HepG2 (cell line): ENCODE data around the gene SHC1. TPM values are rescaled to one million over a fixed set of nuclear protein-coding genes. Genes with fewer than 3 reads are reported as not detected.

Source experiments
- ATAC-seq: fragments of 200-7000 bp; cut with Tn5 transposase; 3 replicates; pipeline ENCODE4 v1.9.1; 2020; ENCODE audit warnings: mild to moderate bottlenecking, moderate library complexity
- BruUV-seq: library from RNA; stranded (reverse); fragments of 400-500 nt; replicated peaks from 2 replicates; lab custom pipeline; 2021; lab: Mats Ljungman, UMichigan
- CTCF ChIA-PET: fragments of 300-600 bp; formaldehyde crosslinking; extraction: SDS; loops from one replicate; lab custom pipeline; 2021; ENCODE audit warnings: low total read pairs, inconsistent platforms, low intra/inter-chr PET ratio; lab: Yijun Ruan, JAX
- POLR2A ChIA-PET: fragments of 350-600 bp; sonication (Branson Sonifier 250); formaldehyde crosslinking; loops from one replicate; lab custom pipeline; 2020; ENCODE audit warnings: antibody characterized with exemption, inconsistent platforms; lab: Yijun Ruan, JAX
- DNase-seq: peaks from one replicate; pipeline ENCODE4 v3.0.0-alpha.2; 2015; ENCODE audit warnings: low spot score
- FAIRE-seq: peaks from 3 replicates; lab custom pipeline; 2011; peaks lifted over from hg19 to GRCh38; lab: Jason Lieb, UNC
- H2AFZ ChIP-seq: one replicate; pipeline ENCODE4 v1.6.1; 2011; ENCODE audit warnings: low read length, inconsistent platforms
- H3K27ac ChIP-seq: fragments of 300-600 bp; 3 replicates; pipeline ENCODE4 v1.8.0; 2011; ENCODE audit warnings: mixed run types, mild to moderate bottlenecking, mixed read lengths, low read length, inconsistent platforms; ENCODE audit not compliant: insufficient read depth; ENCODE audit errors: extremely low read length
- H3K27me3 ChIP-seq, 2 experiments: fragments of 200-600 bp in 1 of 2; 2 replicates in 1 of 2; 3 replicates in 1 of 2; pipeline versions ENCODE4 v1.6.0 to v1.8.0; 2011; ENCODE audit warnings: low read length in 2 of 2, mild to moderate bottlenecking in 2 of 2, moderate library complexity in 2 of 2, inconsistent platforms in 1 of 2; ENCODE audit not compliant: insufficient read depth in 2 of 2, control insufficient read depth in 1 of 2
- H3K36me3 ChIP-seq, 2 experiments: fragments of 200-600 bp in 1 of 2; replicated peaks in 1 of 2; 2 replicates in 1 of 2; 3 replicates in 1 of 2; pipeline versions ENCODE4 v1.5.1 to v1.8.0; 2011; ENCODE audit warnings: low read length in 2 of 2, inconsistent platforms in 1 of 2; ENCODE audit not compliant: insufficient read depth in 2 of 2, control insufficient read depth in 1 of 2
- H3K4me1 ChIP-seq: 2 replicates; pipeline ENCODE4 v1.5.1; 2012; ENCODE audit warnings: low read length, inconsistent platforms; ENCODE audit not compliant: insufficient read depth
- H3K4me2 ChIP-seq: 2 replicates; pipeline ENCODE4 v1.6.0; 2011; ENCODE audit warnings: low read depth, low read length, inconsistent platforms
- H3K4me3 ChIP-seq, 3 experiments: fragments of 200-600 bp in 1 of 3; sonication (generic), shearing (Covaris generic) in 1 of 3; replicated peaks in 1 of 3; 2 replicates each; pipeline ENCODE4 v1.5.1; 2011 to 2016; ENCODE audit warnings: low read length in 3 of 3, inconsistent platforms in 2 of 3, low read depth in 2 of 3, mild to moderate bottlenecking in 2 of 3, control low read depth in 1 of 3, mixed read lengths in 1 of 3; ENCODE audit not compliant: insufficient read depth in 1 of 3
- H3K79me2 ChIP-seq: one replicate; pipeline ENCODE4 v1.6.1; 2011; ENCODE audit warnings: low read length, inconsistent platforms; ENCODE audit not compliant: insufficient read depth
- H3K9ac ChIP-seq: 2 replicates; pipeline ENCODE4 v1.6.0; 2011; ENCODE audit warnings: mild to moderate bottlenecking, low read depth, low read length, inconsistent platforms; ENCODE audit not compliant: insufficient read depth
- H3K9me3 ChIP-seq: 2 replicates; pipeline ENCODE4 v1.5.1; 2012; ENCODE audit warnings: mild to moderate bottlenecking, low read length
- H4K20me1 ChIP-seq: 2 replicates; pipeline ENCODE4 v1.6.0; 2011; ENCODE audit warnings: inconsistent platforms, mild to moderate bottlenecking, low read length, moderate library complexity; ENCODE audit not compliant: insufficient read depth
- CREM ChIP-seq, 2 experiments: sonication (generic) in 1 of 2; formaldehyde crosslinking in 1 of 2; IDR thresholded peaks; 2 replicates each; pipeline versions ENCODE4 v1.4.0 to v1.6.1; 2016 to 2020; ENCODE audit warnings: antibody characterized with exemption in 1 of 2, mild to moderate bottlenecking in 1 of 2, missing genetic modification reagents in 1 of 2
- GABPA ChIP-seq, 2 experiments: IDR thresholded peaks; 2 replicates each; pipeline ENCODE4 v1.6.1; 2011 to 2016; ENCODE audit warnings: low read depth in 2 of 2, low read length in 1 of 2, missing biosample characterization in 1 of 2, missing genetic modification characterization in 1 of 2
- GABPB1 ChIP-seq: IDR thresholded peaks from 2 replicates; pipeline ENCODE4 v1.6.1; 2016; ENCODE audit warnings: mild to moderate bottlenecking, missing genetic modification reagents, moderate library complexity, missing compliant biosample characterization
- HCFC1 ChIP-seq: fragments of 150-350 bp; IDR thresholded peaks from 2 replicates; pipeline ENCODE4 v1.6.1; 2014; ENCODE audit warnings: low read depth, low read length
- NR2C2 ChIP-seq: sonication (generic); formaldehyde crosslinking; IDR thresholded peaks from 2 replicates; pipeline ENCODE4 v1.4.0; 2020; ENCODE audit warnings: missing genetic modification reagents, mild to moderate bottlenecking, moderate library complexity, borderline replicate concordance
- NRL ChIP-seq: sonication (generic); formaldehyde crosslinking; IDR thresholded peaks from 2 replicates; pipeline ENCODE4 v1.5.0; 2020; ENCODE audit warnings: missing genetic modification reagents, mild to moderate bottlenecking, moderate library complexity, borderline replicate concordance
- SUZ12 ChIP-seq: fragments of 150-350 bp; IDR thresholded peaks from 2 replicates; pipeline ENCODE4 v1.6.1; 2014; ENCODE audit warnings: low read depth, low read length
- THAP11 ChIP-seq: IDR thresholded peaks from 2 replicates; pipeline ENCODE4 v1.6.1; 2016; ENCODE audit warnings: missing biosample characterization, missing genetic modification reagents
- ZNF143 ChIP-seq: sonication (generic); formaldehyde crosslinking; IDR thresholded peaks from 2 replicates; pipeline ENCODE4 v1.4.0; 2020; ENCODE audit warnings: missing genetic modification reagents
- ZNF589 ChIP-seq: sonication (generic); formaldehyde crosslinking; conservative IDR thresholded peaks from 2 replicates; pipeline ENCODE4 v1.8.0; 2022; ENCODE audit warnings: mild to moderate bottlenecking, moderate library complexity, missing genetic modification reagents
- WGBS: methylation state at CpG from one replicate; pipeline ENCODE4 v1.1.6; 2017; ENCODE audit warnings: low lambda C conversion rate; 5-methylcytosine and 5-hydroxymethylcytosine counted together
- in situ Hi-C: cut with HindIII; loops from 2 replicates; pipeline ENCODE4 v1.10.0; 2017; ENCODE audit warnings: low pct_unique_long_range_greater_than_20kb; ENCODE audit not compliant: extremely low pct_ligation_motif_present
- intact Hi-C: fragments of 100-400 bp; cut with micrococcal nuclease; formaldehyde crosslinking; loops from one replicate; pipeline ENCODE4 v1.10.0; 2022; ENCODE audit not compliant: unreplicated experiment
- polyA plus RNA-seq, 8 experiments: library from polyadenylated mRNA; depleted of rRNA in 3 of 8; stranded (reverse) in 7 of 8; unstranded in 1 of 8; fragments of >200 nt; fragmentation: Illumina TruSeq in 4 of 8; extraction: Trizol in 4 of 8; gene quantifications; 2 replicates each; pipeline versions ENCODE4 v1.2.1 to v1.2.3, GENCODE V29; 2011 to 2016; ENCODE audit warnings: low read depth in 4 of 8, missing spikeins in 1 of 8, mixed read lengths in 1 of 8; ENCODE audit not compliant: insufficient read depth in 1 of 8
- total RNA-seq, 5 experiments: library from RNA; depleted of rRNA; stranded (reverse); fragments of >200 nt; fragmentation: Illumina TruSeq; extraction: Trizol; gene quantifications; 2 replicates each; pipeline ENCODE4 v1.2.3, GENCODE V29; 2016; ENCODE audit warnings: low read depth in 1 of 5
- TF ChIP-seq, protein P1 (sequence below): sonication (generic); formaldehyde crosslinking; IDR thresholded peaks from 2 replicates; pipeline ENCODE4 v1.8.0; 2022; ENCODE audit warnings: mild to moderate bottlenecking, missing genetic modification reagents, moderate library complexity

Gene SHC1
- total and polyA plus RNA-seq, 2 of the 13 experiments (the other 11 are each of a cell fraction or from before 2014, with no cell fraction given) = 52.0 to 137 TPM

DNA sequence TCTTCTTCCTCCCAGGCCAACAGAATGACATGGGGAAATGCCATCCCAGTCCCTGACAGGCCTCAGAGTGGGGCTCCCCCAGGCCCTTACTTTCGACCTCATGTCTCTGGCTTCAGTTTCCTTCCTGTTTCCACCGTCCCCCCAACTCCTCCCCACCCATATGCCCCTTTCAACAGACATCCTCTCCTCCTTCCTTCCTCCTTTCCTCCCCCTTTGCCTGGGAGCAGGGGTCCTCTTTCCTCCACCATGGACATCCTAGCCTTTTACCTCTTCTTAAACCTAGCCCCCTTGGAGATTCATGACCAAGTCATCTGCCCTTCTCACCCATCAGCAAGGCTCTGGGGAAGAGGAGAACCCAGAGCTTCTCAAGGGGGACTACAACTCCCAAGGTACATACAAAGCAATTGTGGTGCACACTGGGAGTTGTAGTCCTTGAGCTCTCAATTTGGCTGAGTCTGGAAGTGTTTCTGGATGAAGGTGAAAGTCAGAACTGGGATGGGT lies 36.1 kb upstream of the SHC1 start:
- WGBS = 83% methylated on average over 2 of the region's 2 CpGs
- no peak overlapping the region for H3K4me3 ChIP-seq
- peaks cover 5% of the 10 kb centered on the region; the same call in 1 of the 2 replicates for H4K20me1 ChIP-seq
- H2AFZ ChIP-seq = no peak overlapping the region
- no TSS peak for BruUV-seq
- peaks cover 1 to 6% of the 10 kb centered on the region in 2 experiments; a peak in 3 of 5 replicates for H3K36me3 ChIP-seq
- DNase-seq (no peak), ATAC-seq (no peak), FAIRE-seq (no peak)
- TF ChIP-seq GABPB1 (CRISPR knock-in tag) (peak; percentile 13; the same call in 1 of the 2 replicates), SUZ12 (peak; percentile 33; the same call in 1 of the 2 replicates), HCFC1 (peak; percentile 72), ZNF589 (CRISPR knock-in tag) (no peak), NR2C2 (CRISPR knock-in tag) (peak; percentile 23; the same call in 1 of the 2 replicates), GABPA (IDR thresholded peaks at IDR 0.05; ENCODE audit: low read depth, low read length) (no peak), GABPA (CRISPR knock-in tag; IDR thresholded peaks at IDR 0.05; ENCODE audit: low read depth) (peak; percentile 60), THAP11 (CRISPR knock-in tag) (peak; percentile 96), CREM (IDR thresholded peaks at IDR 0.05) (peak; percentile 72; the same call in 1 of the 2 replicates), CREM (CRISPR knock-in tag; IDR thresholded peaks at IDR 0.05) (no peak), NRL (no peak), ZNF143 (CRISPR knock-in tag) (peak; percentile 89)
- TF ChIP-seq, protein P1, sequence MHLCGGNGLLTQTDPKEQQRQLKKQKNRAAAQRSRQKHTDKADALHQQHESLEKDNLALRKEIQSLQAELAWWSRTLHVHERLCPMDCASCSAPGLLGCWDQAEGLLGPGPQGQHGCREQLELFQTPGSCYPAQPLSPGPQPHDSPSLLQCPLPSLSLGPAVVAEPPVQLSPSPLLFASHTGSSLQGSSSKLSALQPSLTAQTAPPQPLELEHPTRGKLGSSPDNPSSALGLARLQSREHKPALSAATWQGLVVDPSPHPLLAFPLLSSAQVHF (CRISPR knock-in tag) = no peak
- no peaks in the 10 kb centered on the region for H3K9me3 ChIP-seq
- no peaks in the 10 kb centered on the region; a peak in 1 of 5 replicates for H3K27me3 ChIP-seq
- H3K4me1 ChIP-seq = peaks cover 77% of the 10 kb centered on the region
- no peak overlapping the region for H3K9ac ChIP-seq
- CTCF ChIA-PET = no interaction called here
- POLR2A ChIA-PET = interaction anchor here (1.0 to 1.6 kb wide), 4 partner anchors 11 to 50 kb away, joined by 3 to 10 read pairs (median 6); partner anchors contain the start of gene PBXIP1
- peaks cover 46% of the 10 kb centered on the region for H3K79me2 ChIP-seq
- intact Hi-C loops = no loop called here
- in situ Hi-C loops = no loop called here
- H3K4me2 ChIP-seq = peak overlapping the region; percentile 36; the same call in 1 of the 2 replicates
- H3K27ac ChIP-seq = peak overlapping the region; percentile 8
